ENCODE measurements around the gene PAQR5.

The PAQR5 gene

GRCh38 chr15:69282104-69282743 is 16.5 kb upstream of the PAQR5 start:
- no peak for TF ChIP-seq ZBTB7A (IDR thresholded peaks at IDR 0.05; ENCODE audit: low read depth)
- no peak for TF ChIP-seq TCF12 (IDR thresholded peaks at IDR 0.05; ENCODE audit: low read depth)
- no peak for TF ChIP-seq USF1 (IDR thresholded peaks at IDR 0.05)
- TF ChIP-seq TAF1 (IDR thresholded peaks at IDR 0.05; ENCODE audit: low read depth): no peak
- TF ChIP-seq FOXM1 (IDR thresholded peaks at IDR 0.05; ENCODE audit: borderline replicate concordance, low read depth): no peak
- no peak for TF ChIP-seq CEBPB (IDR thresholded peaks at IDR 0.05)
- no peak for TF ChIP-seq YY1 (IDR thresholded peaks at IDR 0.05; ENCODE audit: low read depth)
- TF ChIP-seq TEAD4 (IDR thresholded peaks at IDR 0.05): no peak
- TF ChIP-seq RAD21 (IDR thresholded peaks at IDR 0.05; ENCODE audit: low read depth): no peak
- no peak for TF ChIP-seq NFIC (IDR thresholded peaks at IDR 0.05)
- TF ChIP-seq, protein P1, sequence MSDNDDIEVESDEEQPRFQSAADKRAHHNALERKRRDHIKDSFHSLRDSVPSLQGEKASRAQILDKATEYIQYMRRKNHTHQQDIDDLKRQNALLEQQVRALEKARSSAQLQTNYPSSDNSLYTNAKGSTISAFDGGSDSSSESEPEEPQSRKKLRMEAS (IDR thresholded peaks at IDR 0.05): no peak
- TF ChIP-seq EGR1 (IDR thresholded peaks at IDR 0.05): no peak
- TF ChIP-seq EP300 (IDR thresholded peaks at IDR 0.05; ENCODE audit: borderline replicate concordance): no peak
- no peak for TF ChIP-seq REST (IDR thresholded peaks at IDR 0.05; ENCODE audit: low read depth)
- TF ChIP-seq CREB1 (IDR thresholded peaks at IDR 0.05; ENCODE audit: low read depth): no peak

DNA sequence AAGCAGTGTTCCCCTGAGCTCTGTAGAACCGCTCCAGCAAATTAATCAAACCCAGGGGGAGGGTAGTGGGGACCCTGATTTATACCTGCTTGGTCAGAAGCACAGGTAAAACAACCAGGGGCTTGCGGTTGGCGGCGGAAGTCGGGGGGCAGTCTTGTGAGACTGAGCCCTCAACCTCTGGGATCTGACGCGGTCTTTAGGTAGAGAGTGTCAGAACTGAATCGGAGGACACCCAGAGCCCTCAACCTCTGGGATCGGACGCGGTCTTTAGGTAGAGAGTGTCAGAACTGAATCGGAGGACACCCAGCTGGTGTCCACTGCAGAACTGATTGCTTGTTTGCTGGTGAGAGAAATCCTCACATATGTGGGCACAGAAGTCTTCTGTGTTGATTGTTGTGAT is 12.9 kb upstream of the PAQR5 start:
- TF ChIP-seq TEAD4 (IDR thresholded peaks at IDR 0.05): no peak
- no peak for TF ChIP-seq CREB1 (IDR thresholded peaks at IDR 0.05; ENCODE audit: low read depth)
- no peak for TF ChIP-seq TCF12 (IDR thresholded peaks at IDR 0.05; ENCODE audit: low read depth)
- no peak for TF ChIP-seq YY1 (IDR thresholded peaks at IDR 0.05; ENCODE audit: low read depth)
- no peak for TF ChIP-seq ZBTB7A (IDR thresholded peaks at IDR 0.05; ENCODE audit: low read depth)
- no peak for TF ChIP-seq NFIC (IDR thresholded peaks at IDR 0.05)
- TF ChIP-seq, protein P1 (IDR thresholded peaks at IDR 0.05): no peak

DNA sequence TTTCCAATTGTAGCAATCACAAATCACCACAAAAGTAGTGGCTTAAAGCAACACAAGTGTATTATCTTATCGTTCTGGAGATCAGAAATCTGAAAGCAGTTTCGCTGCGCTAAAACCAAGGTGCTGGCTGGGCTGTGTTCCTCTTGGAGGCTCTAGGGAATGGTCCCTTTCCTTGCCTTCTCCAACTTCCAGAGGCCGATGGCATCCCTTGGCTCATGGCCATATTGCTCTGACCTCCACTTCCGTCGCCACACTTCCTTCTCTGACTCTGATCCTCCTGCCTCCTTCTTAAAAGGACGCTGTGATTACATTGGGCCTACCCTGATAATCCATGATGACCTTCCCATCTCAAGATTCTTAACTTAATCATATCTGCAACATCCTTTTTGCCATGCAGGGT is 10.7 kb upstream of the PAQR5 start:
- TF ChIP-seq EGR1 (IDR thresholded peaks at IDR 0.05) (no peak), TEAD4 (IDR thresholded peaks at IDR 0.05) (no peak)

DNA sequence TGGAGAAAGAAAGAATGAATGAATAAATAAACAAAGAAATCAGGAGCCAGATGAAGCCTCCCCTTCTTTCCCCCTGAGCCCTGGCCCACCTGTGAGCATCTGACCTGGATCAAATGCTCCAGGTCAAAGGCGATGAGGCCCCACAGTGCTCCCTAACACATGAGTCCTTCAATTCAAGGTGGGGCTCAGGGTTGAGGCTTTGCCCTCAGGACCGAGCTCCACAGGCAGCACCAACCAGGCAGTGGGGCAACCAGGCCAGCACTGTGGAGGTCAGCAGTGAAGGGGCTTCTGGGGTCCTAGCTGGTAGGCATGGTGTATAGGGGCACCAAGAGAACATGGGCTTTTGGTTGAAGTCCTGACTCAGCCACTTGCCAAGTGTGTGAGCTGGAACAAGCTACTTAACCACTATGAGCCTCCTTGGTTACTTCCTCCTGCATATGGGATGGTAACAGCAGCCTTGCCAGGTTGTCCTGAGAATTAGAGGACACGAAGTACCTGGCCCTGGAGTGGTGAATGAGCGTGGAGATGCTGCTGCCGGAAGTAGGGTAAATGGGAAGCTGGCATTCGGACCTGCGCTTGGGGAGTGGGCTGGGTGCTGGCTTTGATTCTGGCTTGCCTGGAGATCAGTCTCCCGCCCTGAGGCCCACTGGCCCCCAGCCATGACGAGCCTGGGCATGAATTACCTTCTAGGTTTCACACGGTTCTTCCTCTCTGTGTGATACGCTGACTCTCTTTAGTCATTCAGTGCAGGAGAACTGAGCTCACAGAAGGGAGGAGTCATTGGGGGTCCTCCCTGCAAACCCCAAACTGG is 10.0 kb upstream of the PAQR5 start:
- no peak for TF ChIP-seq CREB1 (IDR thresholded peaks at IDR 0.05; ENCODE audit: low read depth)
- no peak for TF ChIP-seq EP300 (IDR thresholded peaks at IDR 0.05; ENCODE audit: borderline replicate concordance)
- TF ChIP-seq FOXM1 (IDR thresholded peaks at IDR 0.05; ENCODE audit: borderline replicate concordance, low read depth): no peak
- no peak for TF ChIP-seq CEBPB (IDR thresholded peaks at IDR 0.05)
- no peak for TF ChIP-seq EGR1 (IDR thresholded peaks at IDR 0.05)
- TF ChIP-seq TAF1 (IDR thresholded peaks at IDR 0.05; ENCODE audit: low read depth): no peak
- TF ChIP-seq RAD21 (IDR thresholded peaks at IDR 0.05; ENCODE audit: low read depth): no peak
- TF ChIP-seq REST (IDR thresholded peaks at IDR 0.05; ENCODE audit: low read depth): no peak
- TF ChIP-seq USF1 (IDR thresholded peaks at IDR 0.05): no peak
- TF ChIP-seq NFIC (IDR thresholded peaks at IDR 0.05): no peak
- no peak for TF ChIP-seq TEAD4 (IDR thresholded peaks at IDR 0.05)
- TF ChIP-seq, protein P1 (IDR thresholded peaks at IDR 0.05): no peak
- TF ChIP-seq TCF12 (IDR thresholded peaks at IDR 0.05; ENCODE audit: low read depth): no peak
- TF ChIP-seq YY1 (IDR thresholded peaks at IDR 0.05; ENCODE audit: low read depth): no peak
- no peak for TF ChIP-seq ZBTB7A (IDR thresholded peaks at IDR 0.05; ENCODE audit: low read depth)

DNA sequence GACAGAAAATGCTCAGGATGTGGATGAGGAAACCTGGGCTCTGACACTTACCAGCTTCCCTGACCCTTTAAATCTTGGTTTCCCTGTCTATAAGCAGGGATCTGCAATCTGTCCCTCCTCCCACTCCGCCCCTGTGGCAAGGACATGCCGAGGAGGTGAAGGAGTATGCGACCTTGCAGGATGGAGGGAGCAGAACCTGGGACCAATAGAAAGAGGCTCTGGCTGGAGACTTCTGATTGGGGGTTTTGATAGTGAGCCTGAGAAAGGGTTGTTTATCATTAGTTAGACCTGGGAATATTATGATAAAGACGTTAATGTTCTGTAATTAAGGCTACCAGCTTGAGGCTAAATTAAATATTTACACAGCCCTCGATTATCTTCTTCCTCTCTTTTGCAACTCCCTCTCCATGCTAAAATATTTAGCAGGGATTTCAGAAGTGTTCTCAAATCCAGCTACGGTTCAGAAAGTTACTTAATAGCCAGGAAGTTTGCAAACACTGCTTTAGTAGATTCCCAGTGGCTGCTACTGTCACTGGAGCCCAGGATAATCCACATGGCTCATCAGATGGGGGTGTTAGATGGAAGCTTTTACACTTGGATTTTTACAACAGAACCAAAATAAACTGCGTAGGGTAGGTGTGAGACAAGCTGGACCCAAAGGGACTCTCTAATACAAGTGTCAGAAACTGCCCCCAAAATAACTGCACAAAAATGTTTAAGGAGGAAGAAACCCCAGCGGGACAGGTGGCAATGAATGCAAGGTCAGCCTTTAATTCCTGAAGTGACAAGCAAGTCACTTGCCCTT is 9.2 kb upstream of the PAQR5 start:
- TF ChIP-seq TCF12 (IDR thresholded peaks at IDR 0.05; ENCODE audit: low read depth) (no peak), TAF1 (IDR thresholded peaks at IDR 0.05; ENCODE audit: low read depth) (no peak), FOXM1 (IDR thresholded peaks at IDR 0.05; ENCODE audit: borderline replicate concordance, low read depth) (no peak), NFIC (IDR thresholded peaks at IDR 0.05) (no peak), ZBTB7A (IDR thresholded peaks at IDR 0.05; ENCODE audit: low read depth) (no peak), RAD21 (IDR thresholded peaks at IDR 0.05; ENCODE audit: low read depth) (no peak), REST (IDR thresholded peaks at IDR 0.05; ENCODE audit: low read depth) (no peak), CEBPB (IDR thresholded peaks at IDR 0.05) (no peak), CREB1 (IDR thresholded peaks at IDR 0.05; ENCODE audit: low read depth) (no peak), TEAD4 (IDR thresholded peaks at IDR 0.05) (no peak)
